ENCODE measurements around the gene EXTL2.
A peak's percentile ranks its signal among the peaks of the same experiment; 100 is the strongest.
"Not testable (repeated sequence)": the region's sequence is repeated elsewhere in the genome, so short reads cannot be mapped to it uniquely, and the experiment has no call there.

The EXTL2 gene

GRCh38 chr1:100866041-100866900, 28.4 kb downstream of the EXTL2 start:
- peak; percentile 70 for DNase-seq (ENCODE audit: low read depth)
- H3K4me3 ChIP-seq (ENCODE audit: control insufficient read depth, low read depth, low read length): no peak overlapping the region
- TF ChIP-seq CTCF (conservative IDR thresholded peaks at IDR 0.05; ENCODE audit: control insufficient read depth, insufficient read depth, low read depth, low read length): peak; percentile 58

GRCh38 chr1:100862591-100862990, 32.1 kb downstream of the EXTL2 start:
- TF ChIP-seq CTCF (conservative IDR thresholded peaks at IDR 0.05; ENCODE audit: control insufficient read depth, insufficient read depth, low read depth, low read length): no peak
- DNase-seq (ENCODE audit: low read depth): peak; percentile 82
- no peak overlapping the region for H3K4me3 ChIP-seq (ENCODE audit: control insufficient read depth, low read depth, low read length)

GRCh38 chr1:100861379-100861778, 33.3 kb downstream of the EXTL2 start:
- H3K4me3 ChIP-seq (ENCODE audit: control insufficient read depth, low read depth, low read length): no peak overlapping the region
- no peak for TF ChIP-seq CTCF (conservative IDR thresholded peaks at IDR 0.05; ENCODE audit: control insufficient read depth, insufficient read depth, low read depth, low read length)
- DNase-seq (ENCODE audit: low read depth): peak; percentile 90

- DNase-seq (ENCODE audit: low read depth): peak; percentile 84
- no peak overlapping the region for H3K4me3 ChIP-seq (ENCODE audit: control insufficient read depth, low read depth, low read length)
- TF ChIP-seq CTCF (conservative IDR thresholded peaks at IDR 0.05; ENCODE audit: control insufficient read depth, insufficient read depth, low read depth, low read length): no peak
Measured at GRCh38 chr1:100860397-100860991, 34.1 kb downstream of the EXTL2 start.

GRCh38 chr1:100855116-100855515, 39.5 kb downstream of the EXTL2 start:
- DNase-seq (ENCODE audit: low read depth): peak; percentile 51
- H3K4me3 ChIP-seq (ENCODE audit: control insufficient read depth, low read depth, low read length): not testable (repeated sequence)

GRCh38 chr1:100852976-100853375, 41.7 kb downstream of the EXTL2 start:
- TF ChIP-seq CTCF (conservative IDR thresholded peaks at IDR 0.05; ENCODE audit: control insufficient read depth, insufficient read depth, low read depth, low read length): no peak
- DNase-seq (ENCODE audit: low read depth): no peak
- no peak overlapping the region for H3K4me3 ChIP-seq (ENCODE audit: control insufficient read depth, low read depth, low read length)

- TF ChIP-seq CTCF (conservative IDR thresholded peaks at IDR 0.05; ENCODE audit: control insufficient read depth, insufficient read depth, low read depth, low read length): no peak
- peak; percentile 44 for DNase-seq (ENCODE audit: low read depth)
- no peak overlapping the region for H3K4me3 ChIP-seq (ENCODE audit: control insufficient read depth, low read depth, low read length)
Measured at GRCh38 chr1:100851726-100852125, 42.9 kb downstream of the EXTL2 start.

All from fibroblast of mammary gland (primary cell).